ENCODE measurements around the gene ASB9. TPM values are rescaled to one million over a fixed set of nuclear protein-coding genes. Genes with fewer than 3 reads are reported as not detected.
"Not testable (repeated sequence)": the region's sequence is repeated elsewhere in the genome, so short reads cannot be mapped to it uniquely, and the experiment has no call there.

Gene ASB9
- total RNA-seq, 1 experiment from 2014 or later: 29.8 TPM

DNA sequence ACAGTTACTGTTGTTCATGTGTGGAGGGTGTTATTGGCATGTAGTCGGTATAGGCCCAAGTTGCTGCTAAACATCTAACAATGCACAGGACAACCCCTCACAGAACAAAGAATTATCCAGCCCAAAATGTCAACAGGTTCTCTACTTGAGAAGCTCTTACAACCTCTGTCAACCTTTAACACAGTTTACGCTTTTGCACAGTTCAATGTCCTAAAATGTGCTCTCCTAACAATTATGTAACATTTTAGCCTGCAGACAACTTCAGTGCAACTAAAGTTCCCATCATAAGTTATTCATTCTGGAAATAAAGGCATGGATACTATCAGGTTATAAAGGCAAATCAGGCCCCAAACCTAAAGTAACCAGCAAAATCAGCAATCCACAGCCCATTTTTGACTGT lies 66.2 kb downstream of the ASB9 start:
- in situ Hi-C loops (cut with HindIII; ENCODE audit: low pct_unique_long_range_greater_than_20kb, low sequenced_read_pairs): no loop called here
- no peak for DNase-seq (ENCODE audit: low read depth)

DNA sequence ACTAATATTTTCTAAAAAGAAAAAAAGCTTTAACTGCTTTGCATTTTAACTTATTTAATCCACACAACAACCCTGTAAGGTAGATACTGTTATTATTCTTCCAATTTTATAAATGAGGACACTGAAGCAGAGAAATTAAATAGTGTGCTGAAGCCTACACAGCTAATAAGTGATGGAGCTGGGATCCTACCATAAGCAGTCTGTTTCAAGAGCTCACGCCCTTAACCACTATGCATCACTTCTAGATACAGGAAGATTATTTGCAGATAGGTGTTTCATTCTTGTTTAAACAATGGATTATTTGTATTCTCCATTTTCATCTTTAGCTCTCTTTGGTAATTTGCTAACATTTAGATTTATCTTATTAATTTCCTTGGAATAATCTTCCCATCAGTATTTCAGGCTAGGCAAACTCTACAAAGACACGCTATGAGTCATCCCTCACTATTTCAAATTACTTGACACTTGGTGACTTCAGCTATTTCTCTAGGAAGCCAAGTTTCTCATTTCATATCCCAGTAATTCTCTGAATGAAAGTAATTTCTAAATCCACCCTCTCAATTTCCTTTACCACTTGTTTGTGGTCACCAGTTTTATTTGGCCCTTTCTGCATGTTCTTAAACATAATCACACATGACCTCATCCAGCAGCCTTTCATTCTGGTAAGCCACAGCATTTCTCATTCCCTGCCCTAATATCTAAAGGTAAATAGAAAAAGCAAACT lies 67.3 kb downstream of the ASB9 start:
- peak; percentile 3 for DNase-seq (ENCODE audit: low read depth)

DNA sequence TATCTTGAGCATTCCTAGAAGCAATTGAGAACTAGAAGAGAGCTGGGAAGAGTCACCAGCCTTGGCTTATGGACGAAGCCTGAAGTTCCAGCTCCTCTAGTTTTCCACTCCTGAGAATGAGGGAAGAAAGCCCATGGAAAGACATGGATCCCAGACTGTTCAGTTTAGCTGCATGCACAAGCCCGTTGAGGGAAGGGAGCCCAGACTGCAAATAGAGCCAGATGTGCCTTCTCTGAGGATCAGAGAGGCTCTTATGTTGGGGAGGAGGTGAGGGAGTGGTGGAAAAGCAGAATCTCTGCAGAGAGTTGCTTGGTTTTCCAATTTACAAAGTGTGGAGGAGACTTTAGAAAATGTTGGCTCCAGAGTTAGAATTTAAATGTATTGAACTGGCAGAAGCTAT lies 69.0 kb downstream of the ASB9 start:
- DNase-seq (ENCODE audit: low read depth): no peak
- in situ Hi-C loops (cut with HindIII; ENCODE audit: low pct_unique_long_range_greater_than_20kb, low sequenced_read_pairs): no loop called here

More for the DNA sequence above, 67.3 kb downstream of the ASB9 start:
- in situ Hi-C loops (cut with HindIII; ENCODE audit: low pct_unique_long_range_greater_than_20kb, low sequenced_read_pairs): no loop called here

DNA sequence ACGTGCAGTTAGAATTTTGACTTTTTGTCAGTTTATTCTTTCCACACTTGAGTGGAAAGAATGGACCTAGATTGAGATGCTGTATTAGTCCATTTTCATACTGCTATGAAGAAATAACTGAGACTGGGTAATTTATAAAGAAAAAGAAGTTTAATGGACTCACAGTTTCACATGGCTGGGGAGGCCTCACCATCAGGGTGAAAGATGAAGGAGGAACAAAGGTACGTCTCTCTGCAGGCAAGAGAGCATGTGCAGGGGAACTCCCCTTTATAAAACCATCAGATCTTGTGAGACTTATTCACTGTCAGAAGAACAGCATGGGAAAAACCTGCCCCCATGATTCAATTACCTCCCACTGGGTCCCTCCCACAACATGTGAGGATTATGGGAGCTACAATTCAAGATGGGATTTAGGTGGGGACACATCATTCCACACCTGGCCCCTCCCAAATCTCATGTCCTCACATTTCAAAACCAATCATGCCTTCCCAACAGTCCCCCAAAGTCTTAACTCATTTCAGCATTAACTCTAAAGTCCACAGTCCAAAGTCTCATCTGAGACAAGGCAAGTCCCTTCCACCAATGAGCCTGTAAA lies 71.2 kb downstream of the ASB9 start:
- DNase-seq (ENCODE audit: low read depth); in situ Hi-C loops (cut with HindIII; ENCODE audit: low pct_unique_long_range_greater_than_20kb, low sequenced_read_pairs): not testable (repeated sequence)

DNA sequence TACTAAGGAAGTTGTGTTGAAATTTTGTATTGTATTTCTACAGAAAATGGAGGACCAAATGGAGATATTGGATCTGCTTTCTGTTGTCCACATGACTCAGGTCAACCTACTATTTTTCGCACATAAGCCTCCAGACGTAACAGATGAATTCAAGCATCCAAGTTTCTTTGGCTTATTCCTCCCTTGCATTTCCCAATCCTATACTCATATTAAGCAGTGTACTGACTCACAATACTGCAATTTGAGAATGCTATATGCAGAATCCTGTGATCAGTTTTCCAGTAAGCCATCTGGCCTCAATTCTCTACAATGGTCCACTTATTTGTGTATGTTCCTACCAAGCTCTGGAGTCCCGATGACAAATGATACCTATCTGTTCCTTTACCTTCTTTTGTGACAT lies 75.7 kb downstream of the ASB9 start:
- in situ Hi-C loops (cut with HindIII; ENCODE audit: low pct_unique_long_range_greater_than_20kb, low sequenced_read_pairs): no loop called here

More for the DNA sequence above, 75.7 kb downstream of the ASB9 start:
- no peak for DNase-seq (ENCODE audit: low read depth)

Other genes with a start within 250 kb of the ASB9 start
- gene ASB11, start 45.6 kb upstream of the ASB9 start, total RNA-seq (2014; rRNA removed; shearing (Covaris generic); ENCODE audit: low replicate concordance): not detected in 2 replicates
- gene PIGA, start 65.4 kb upstream of the ASB9 start, total RNA-seq (2014; rRNA removed; shearing (Covaris generic); ENCODE audit: low replicate concordance): 3.9 and 17.0 TPM in 2 replicates
- gene VEGFD, start 114.3 kb upstream of the ASB9 start, total RNA-seq (2014; rRNA removed; shearing (Covaris generic); ENCODE audit: low replicate concordance): 0.35 and 0.41 TPM in 2 replicates
- gene PIR, start 223.2 kb upstream of the ASB9 start, total RNA-seq (2014; rRNA removed; shearing (Covaris generic); ENCODE audit: low replicate concordance): 80.0 and 95.2 TPM in 2 replicates
- gene BMX, start 230.7 kb upstream of the ASB9 start, total RNA-seq (2014; rRNA removed; shearing (Covaris generic); ENCODE audit: low replicate concordance): 0.71 TPM in 1 of 2 replicates, not detected in the other

All from Caki2 (cell line).